GM21717 (cell line): ENCODE data around the gene DHRS1.

Experiments used
- ATAC-seq: cut with Tn5 transposase; IDR thresholded peaks from one replicate; pipeline ENCODE4 v1.9.1; 2021; ENCODE audit warnings: mild to moderate bottlenecking, moderate library complexity; ENCODE audit not compliant: unreplicated experiment

Gene DHRS1

DNA sequence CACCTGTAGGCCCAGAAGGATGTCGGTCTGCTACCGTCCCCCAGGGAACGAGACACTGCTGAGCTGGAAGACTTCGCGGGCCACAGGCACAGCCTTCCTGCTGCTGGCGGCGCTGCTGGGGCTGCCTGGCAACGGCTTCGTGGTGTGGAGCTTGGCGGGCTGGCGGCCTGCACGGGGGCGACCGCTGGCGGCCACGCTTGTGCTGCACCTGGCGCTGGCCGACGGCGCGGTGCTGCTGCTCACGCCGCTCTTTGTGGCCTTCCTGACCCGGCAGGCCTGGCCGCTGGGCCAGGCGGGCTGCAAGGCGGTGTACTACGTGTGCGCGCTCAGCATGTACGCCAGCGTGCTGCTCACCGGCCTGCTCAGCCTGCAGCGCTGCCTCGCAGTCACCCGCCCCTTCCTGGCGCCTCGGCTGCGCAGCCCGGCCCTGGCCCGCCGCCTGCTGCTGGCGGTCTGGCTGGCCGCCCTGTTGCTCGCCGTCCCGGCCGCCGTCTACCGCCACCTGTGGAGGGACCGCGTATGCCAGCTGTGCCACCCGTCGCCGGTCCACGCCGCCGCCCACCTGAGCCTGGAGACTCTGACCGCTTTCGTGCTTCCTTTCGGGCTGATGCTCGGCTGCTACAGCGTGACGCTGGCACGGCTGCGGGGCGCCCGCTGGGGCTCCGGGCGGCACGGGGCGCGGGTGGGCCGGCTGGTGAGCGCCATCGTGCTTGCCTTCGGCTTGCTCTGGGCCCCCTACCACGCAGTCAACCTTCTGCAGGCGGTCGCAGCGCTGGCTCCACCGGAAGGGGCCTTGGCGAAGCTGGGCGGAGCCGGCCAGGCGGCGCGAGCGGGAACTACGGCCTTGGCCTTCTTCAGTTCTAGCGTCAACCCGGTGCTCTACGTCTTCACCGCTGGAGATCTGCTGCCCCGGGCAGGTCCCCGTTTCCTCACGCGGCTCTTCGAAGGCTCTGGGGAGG lies 11.3 kb upstream of the DHRS1 start, which contains the start of gene LTB4R:
LTB4R (plus strand) TSS at position 857 of the 959 bp plus-strand sequence. CDS start 4,150 bp downstream, outside the sequence.
- ATAC-seq, result peak; percentile 52

- no peak for ATAC-seq
Observed at GRCh38 chr14:24310265-24310645, 10.7 kb upstream of the DHRS1 start.

- ATAC-seq, result no peak
Observed at GRCh38 chr14:24309538-24310264, 10.1 kb upstream of the DHRS1 start, which contains the start of gene LTB4R2. TSS of gene LTB4R2 (plus strand) at chr14:24310140. CDS start at chr14:24310665, 525 bp downstream.

- ATAC-seq, result no peak
Observed at GRCh38 chr14:24308342-24309124, 9.0 kb upstream of the DHRS1 start.

DNA sequence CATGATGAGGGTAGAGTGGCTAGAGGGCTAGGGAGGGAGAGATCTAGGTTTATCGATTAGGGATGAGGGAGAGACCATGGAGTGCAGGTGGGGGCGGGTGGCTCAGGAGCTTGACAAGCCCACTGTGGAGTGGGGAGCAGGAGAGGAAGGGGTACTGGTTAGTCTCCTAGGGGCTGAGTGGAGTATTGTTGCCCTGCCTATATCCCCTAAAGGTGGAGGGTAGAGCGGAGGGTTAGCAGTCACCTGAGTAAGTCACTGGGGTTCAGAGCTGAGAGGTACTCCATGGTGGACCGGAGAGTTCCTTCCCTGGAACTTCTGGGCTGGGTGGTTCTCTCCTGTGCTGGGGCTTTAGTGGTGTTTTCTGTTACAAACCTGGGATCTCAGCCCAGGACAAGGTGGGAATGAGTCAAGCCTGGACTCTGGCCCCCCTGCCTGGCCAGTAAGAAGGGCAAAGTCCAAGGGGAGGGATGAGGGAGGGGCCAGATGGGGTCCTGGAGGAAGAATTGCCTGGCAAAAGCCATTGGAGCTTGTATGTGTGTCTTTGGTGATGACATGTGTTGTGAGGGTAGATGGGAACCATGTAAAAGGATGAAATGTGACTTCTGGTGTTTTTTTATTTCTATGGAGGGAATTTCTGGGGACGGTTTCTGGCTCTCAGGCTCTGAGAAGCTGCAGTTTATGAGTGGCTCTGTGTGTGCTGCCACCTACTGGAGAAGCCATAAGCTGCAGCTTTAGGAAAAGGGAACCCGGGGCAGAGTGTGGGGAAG lies 8.2 kb upstream of the DHRS1 start, which contains the start of gene CIDEB:
CIDEB (minus strand) TSS at position 403 of the 767 bp plus-strand sequence; CDS start at position 284, 119 bp downstream.
- no peak for ATAC-seq

DNA sequence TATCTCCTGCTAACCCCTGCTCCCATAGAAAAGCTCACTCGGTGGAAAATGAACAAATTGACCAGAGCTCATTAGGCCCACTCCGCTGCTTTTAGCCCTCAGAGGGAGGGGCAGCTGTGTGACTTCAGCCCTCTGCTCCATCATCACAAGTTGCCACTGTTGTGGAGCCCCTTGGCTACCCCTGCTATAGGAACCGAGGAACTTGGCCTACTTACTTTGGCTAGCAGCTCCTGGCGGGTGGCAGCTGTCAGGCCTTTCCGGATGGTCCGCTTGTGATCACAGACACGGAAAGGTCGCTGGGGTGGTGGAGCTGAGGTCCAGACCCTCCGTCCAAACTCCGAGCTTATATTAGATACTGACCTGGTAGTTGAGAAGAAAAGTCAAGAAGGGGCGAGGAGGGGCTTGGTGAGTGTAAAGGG lies 7.6 kb upstream of the DHRS1 start:
- no peak for ATAC-seq

GRCh38 chr14:24304019-24304387 lies 4.4 kb upstream of the DHRS1 start:
- ATAC-seq, result no peak

DNA sequence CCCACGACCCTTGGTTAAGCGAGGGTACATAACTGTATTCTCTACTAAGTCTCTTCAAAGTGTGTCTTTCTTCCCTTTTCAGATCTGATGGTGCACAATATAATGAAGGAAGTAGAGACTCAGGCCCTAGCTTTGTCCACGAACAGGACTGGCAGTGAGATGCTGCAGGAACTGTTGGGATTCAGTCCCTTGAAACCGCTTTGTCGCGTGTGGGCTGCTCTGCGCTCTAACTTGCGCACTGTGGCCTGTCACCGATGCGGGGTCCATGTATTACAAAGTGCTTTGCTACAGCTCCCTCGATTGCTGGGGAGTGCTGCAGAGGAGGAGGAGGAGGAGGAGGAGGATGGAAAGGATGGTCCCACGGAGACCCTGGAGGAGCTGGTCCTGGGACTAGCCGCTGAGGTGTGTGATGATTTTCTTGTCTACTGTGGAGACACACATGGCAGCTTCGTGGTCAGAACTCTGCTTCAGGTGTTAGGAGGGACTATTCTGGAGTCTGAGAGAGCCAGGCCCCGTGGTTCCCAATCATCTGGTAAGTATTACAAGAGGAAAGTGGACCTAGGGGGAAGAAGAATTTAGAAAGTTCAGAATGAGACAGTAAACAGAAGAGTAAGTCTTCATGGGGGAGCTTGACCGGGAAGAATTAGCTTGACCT lies 873 bp upstream of the DHRS1 start:
- ATAC-seq, result no peak

GRCh38 chr14:24298892-24299254 lies 707 bp downstream of the DHRS1 start:
- ATAC-seq, result no peak

GRCh38 chr14:24297190-24297964 lies 2.2 kb downstream of the DHRS1 start:
- ATAC-seq, result peak; percentile 22

GRCh38 chr14:24296341-24297157 lies 3.0 kb downstream of the DHRS1 start:
- ATAC-seq, result peak; percentile 27

- ATAC-seq, result no peak
Observed at GRCh38 chr14:24293525-24293924, 6.1 kb downstream of the DHRS1 start.

GRCh38 chr14:24292118-24292807 lies 7.3 kb downstream of the DHRS1 start:
- ATAC-seq, result no peak

DNA sequence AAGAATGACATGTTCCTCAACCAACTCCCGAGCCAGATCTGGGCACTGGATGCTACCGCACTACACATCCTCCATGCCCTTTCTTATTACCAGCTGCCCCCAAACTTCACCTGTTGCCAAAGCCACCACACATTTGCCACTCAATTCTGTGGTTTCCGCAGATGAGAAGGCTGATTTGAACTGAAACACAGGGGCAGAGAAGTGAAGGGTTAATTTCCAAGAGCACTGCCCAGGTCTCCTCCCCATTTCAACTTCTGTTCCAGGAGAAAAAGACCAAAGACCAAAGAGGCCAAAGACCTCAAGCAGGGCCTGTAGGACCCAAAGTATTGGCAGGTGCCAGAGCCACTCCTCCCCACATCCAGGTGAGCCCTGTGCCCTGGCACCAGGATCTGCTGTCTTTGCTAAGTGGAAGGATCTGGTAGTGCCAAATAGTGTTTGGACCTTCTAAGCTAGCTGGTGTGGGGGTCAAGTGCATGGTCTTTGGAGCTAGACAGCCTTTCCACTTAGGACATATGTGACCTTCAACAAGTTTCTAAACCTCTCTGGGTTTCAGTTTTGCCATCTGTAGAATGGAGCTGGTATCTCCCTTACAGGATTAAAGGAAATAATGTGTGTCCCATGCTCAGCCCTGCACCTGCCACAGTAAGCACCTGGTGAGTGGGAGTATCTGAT lies 8.0 kb downstream of the DHRS1 start:
- no peak for ATAC-seq

DNA sequence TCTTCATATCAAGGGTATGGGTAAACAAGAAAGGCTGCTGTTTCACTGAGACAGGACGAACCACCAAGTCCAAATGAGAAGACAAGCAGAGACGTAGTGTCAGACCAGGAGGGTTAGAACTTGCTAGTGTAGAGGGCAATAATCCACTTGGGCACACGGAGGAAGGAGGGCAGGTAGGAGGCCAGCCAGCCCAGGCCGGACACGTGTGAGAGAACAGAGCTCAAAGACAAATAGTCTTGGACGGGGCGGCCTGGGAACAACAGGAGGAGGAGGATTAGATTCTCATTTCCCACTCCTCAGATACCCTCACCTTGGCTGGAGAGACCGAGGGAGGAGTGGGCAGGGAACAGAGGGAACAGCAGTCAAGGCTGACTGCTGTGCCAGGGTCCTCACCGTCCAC lies 8.8 kb downstream of the DHRS1 start:
- ATAC-seq, result no peak

DNA sequence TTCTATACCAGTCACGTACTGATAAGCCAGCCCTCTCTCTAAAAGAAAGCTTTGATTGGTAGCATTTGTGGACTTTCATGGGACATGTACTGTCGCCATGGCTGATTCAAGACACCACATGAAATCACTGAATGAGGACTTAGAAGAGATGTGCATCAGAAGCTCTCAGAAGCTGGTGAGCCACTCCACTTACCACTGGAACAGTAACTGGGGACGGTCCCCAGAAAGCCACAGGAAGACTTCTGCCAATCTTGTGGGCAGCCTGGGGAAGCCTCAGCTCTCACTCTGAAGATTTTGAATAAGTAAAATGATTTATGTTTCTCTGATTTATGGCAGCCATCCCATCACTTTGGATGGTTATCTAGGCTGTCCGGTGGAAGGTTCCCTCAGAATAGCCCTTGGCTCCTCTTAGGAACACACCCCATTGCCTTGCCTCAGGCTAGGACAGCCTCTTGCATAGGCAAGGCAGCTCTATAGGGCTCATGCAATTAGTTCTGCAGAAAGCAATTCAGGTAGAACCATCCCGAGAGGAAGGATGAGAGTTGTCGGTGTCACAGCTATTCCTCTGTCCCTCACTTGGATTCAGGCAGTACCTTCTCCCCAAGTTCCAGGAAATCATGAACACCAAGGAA lies 9.8 kb downstream of the DHRS1 start:
- no peak for ATAC-seq
